ENCODE results near the gene UBA1. TPM values are rescaled to one million over a fixed set of nuclear protein-coding genes. Genes with fewer than 3 reads are reported as not detected.

UBA1 gene
- total and polyA plus RNA-seq, 2 donors (not counting 3 experiments of a cell fraction or from before 2014, with no cell fraction given): 237 to 297 TPM

GRCh38 chrX:47244676-47245075 is 51.0 kb downstream of the UBA1 start:
- intact Hi-C loops (cut with micrococcal nuclease) (no loop called here), dilution Hi-C loops (cut with MboI; ENCODE audit: extremely low pct_ligation_motif_present, low sequenced_read_pairs) (no loop called here)
- POLR2A ChIA-PET: no interaction called here
- CTCF ChIA-PET: no interaction called here
- FAIRE-seq (no peak), DNase-seq (ENCODE audit: low read depth, low spot score) (no peak)
- H3K27me3 ChIP-seq (ENCODE audit: control insufficient read depth in 2 of 2, insufficient read depth in 2 of 2, low read length in 2 of 2): no peaks in the 10 kb centered on the region
- H3K9me1 ChIP-seq (replicated peaks; ENCODE audit: control insufficient read depth, extremely low read depth, insufficient read depth, low read length): no peaks in the 10 kb centered on the region
- H3K79me2 ChIP-seq (ENCODE audit: control insufficient read depth, insufficient read depth, low read length): no peaks in the 10 kb centered on the region
- H3K27ac ChIP-seq (ENCODE audit: insufficient read depth, low read depth, low read length): no peak overlapping the region
- BruUV-seq (replicated peaks): no TSS peak
- no peak overlapping the region for H3K4me3 ChIP-seq (replicated peaks in 1 of 3; ENCODE audit: insufficient read depth in 1 of 3, low read depth in 1 of 3, low read length in 3 of 3)
- H4K20me1 ChIP-seq (replicated peaks; ENCODE audit: control insufficient read depth, extremely low read depth, insufficient read depth, low read length): no peaks in the 10 kb centered on the region
- TF ChIP-seq JUN (IDR thresholded peaks at IDR 0.05; ENCODE audit: borderline replicate concordance, insufficient read depth, insufficient read length, low read depth) (no peak), POLR2AphosphoS5 (IDR thresholded peaks at IDR 0.05; ENCODE audit: insufficient read depth, low read depth, low read length) (no peak), EZH2 (IDR thresholded peaks at IDR 0.05; ENCODE audit: borderline replicate concordance, low read depth, low read length, severe bottlenecking) (no peak), GATA2 (IDR thresholded peaks at IDR 0.05; ENCODE audit: insufficient read depth, insufficient read length, low read depth, low read length) (no peak), POLR2A (IDR thresholded peaks at IDR 0.05; ENCODE audit: low read depth, low read length) (no peak), MYC (IDR thresholded peaks at IDR 0.05; ENCODE audit: low read depth, low read length) (no peak), FOS (IDR thresholded peaks at IDR 0.05; ENCODE audit: borderline replicate concordance, insufficient read depth, low read length) (no peak)
- TF ChIP-seq, protein P1, sequence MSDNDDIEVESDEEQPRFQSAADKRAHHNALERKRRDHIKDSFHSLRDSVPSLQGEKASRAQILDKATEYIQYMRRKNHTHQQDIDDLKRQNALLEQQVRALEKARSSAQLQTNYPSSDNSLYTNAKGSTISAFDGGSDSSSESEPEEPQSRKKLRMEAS (IDR thresholded peaks at IDR 0.05; ENCODE audit: insufficient read depth, insufficient read length): no peak
- TF ChIP-seq, protein P2, sequence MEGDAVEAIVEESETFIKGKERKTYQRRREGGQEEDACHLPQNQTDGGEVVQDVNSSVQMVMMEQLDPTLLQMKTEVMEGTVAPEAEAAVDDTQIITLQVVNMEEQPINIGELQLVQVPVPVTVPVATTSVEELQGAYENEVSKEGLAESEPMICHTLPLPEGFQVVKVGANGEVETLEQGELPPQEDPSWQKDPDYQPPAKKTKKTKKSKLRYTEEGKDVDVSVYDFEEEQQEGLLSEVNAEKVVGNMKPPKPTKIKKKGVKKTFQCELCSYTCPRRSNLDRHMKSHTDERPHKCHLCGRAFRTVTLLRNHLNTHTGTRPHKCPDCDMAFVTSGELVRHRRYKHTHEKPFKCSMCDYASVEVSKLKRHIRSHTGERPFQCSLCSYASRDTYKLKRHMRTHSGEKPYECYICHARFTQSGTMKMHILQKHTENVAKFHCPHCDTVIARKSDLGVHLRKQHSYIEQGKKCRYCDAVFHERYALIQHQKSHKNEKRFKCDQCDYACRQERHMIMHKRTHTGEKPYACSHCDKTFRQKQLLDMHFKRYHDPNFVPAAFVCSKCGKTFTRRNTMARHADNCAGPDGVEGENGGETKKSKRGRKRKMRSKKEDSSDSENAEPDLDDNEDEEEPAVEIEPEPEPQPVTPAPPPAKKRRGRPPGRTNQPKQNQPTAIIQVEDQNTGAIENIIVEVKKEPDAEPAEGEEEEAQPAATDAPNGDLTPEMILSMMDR (IDR thresholded peaks at IDR 0.05; ENCODE audit: extremely low read depth in 1 of 2, insufficient read depth in 1 of 2, low read depth in 1 of 2, low read length in 2 of 2): no peak
- no peak overlapping the region for H2AFZ ChIP-seq (ENCODE audit: low read depth, low read length)
- H3K9ac ChIP-seq (replicated peaks; ENCODE audit: extremely low read depth, insufficient read depth, low read length): no peak overlapping the region
- H3K4me2 ChIP-seq (ENCODE audit: insufficient read depth, low read length): no peak overlapping the region
- peaks cover 0 to 27% of the 10 kb centered on the region in 2 experiments for H3K36me3 ChIP-seq (ENCODE audit: control insufficient read depth in 2 of 2, extremely low read depth in 1 of 2, insufficient read depth in 2 of 2, low read length in 2 of 2)
- H3K4me1 ChIP-seq (ENCODE audit: control insufficient read depth, extremely low read depth, insufficient read depth, low read length): no peaks in the 10 kb centered on the region
- H3K9me3 ChIP-seq (replicated peaks; ENCODE audit: control insufficient read depth, insufficient read depth, low read length): no peaks in the 10 kb centered on the region

Measured in endothelial cell of umbilical vein (primary cell).